ENCODE results near the gene SNRK.

The SNRK gene, protein sequence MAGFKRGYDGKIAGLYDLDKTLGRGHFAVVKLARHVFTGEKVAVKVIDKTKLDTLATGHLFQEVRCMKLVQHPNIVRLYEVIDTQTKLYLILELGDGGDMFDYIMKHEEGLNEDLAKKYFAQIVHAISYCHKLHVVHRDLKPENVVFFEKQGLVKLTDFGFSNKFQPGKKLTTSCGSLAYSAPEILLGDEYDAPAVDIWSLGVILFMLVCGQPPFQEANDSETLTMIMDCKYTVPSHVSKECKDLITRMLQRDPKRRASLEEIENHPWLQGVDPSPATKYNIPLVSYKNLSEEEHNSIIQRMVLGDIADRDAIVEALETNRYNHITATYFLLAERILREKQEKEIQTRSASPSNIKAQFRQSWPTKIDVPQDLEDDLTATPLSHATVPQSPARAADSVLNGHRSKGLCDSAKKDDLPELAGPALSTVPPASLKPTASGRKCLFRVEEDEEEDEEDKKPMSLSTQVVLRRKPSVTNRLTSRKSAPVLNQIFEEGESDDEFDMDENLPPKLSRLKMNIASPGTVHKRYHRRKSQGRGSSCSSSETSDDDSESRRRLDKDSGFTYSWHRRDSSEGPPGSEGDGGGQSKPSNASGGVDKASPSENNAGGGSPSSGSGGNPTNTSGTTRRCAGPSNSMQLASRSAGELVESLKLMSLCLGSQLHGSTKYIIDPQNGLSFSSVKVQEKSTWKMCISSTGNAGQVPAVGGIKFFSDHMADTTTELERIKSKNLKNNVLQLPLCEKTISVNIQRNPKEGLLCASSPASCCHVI

DNA sequence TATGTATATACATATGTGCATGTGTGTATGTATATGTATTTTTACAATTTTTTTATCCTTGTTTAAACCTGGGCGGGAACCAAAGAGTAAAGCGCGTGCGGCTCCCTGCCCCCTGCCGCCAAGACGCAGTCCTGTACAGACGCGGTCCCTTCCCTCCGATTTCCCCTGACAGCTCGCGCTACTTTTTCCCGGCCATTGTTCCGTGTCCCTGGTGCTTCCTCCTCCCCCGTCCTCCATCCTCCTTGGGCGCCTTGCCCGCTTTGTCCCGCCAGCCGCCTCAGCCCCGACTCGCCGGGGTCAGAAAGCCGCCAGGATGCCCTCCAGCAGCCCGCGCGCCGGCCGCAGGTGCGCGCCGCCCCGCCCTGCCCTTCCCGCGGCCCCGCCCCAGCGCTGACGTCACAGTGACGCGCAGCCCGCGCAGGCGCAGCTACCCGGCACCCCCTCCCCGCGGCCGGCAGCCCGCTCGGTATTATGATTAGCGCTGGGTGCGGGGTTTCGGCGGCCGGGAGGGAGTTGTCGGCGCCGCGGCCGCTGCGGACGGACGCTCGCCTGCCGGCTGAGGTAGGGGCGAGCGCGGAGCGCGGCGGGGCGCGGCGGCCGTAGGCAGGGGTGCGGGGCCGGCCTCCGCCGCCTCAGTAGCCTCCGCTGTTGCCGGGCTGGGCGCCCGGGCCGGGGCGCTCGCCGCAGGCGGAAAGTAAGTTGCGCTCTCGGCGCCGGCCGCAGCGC lies at the start of gene SNRK:
SNRK (plus strand) TSS at position 426 of the 726 bp plus-strand sequence. CDS start 16,664 bp downstream, outside the sequence.
- TF ChIP-seq, protein P1, sequence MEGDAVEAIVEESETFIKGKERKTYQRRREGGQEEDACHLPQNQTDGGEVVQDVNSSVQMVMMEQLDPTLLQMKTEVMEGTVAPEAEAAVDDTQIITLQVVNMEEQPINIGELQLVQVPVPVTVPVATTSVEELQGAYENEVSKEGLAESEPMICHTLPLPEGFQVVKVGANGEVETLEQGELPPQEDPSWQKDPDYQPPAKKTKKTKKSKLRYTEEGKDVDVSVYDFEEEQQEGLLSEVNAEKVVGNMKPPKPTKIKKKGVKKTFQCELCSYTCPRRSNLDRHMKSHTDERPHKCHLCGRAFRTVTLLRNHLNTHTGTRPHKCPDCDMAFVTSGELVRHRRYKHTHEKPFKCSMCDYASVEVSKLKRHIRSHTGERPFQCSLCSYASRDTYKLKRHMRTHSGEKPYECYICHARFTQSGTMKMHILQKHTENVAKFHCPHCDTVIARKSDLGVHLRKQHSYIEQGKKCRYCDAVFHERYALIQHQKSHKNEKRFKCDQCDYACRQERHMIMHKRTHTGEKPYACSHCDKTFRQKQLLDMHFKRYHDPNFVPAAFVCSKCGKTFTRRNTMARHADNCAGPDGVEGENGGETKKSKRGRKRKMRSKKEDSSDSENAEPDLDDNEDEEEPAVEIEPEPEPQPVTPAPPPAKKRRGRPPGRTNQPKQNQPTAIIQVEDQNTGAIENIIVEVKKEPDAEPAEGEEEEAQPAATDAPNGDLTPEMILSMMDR (IDR thresholded peaks at IDR 0.05): peak; percentile 21
- Histone ChIP-seq H3K9me3 (ENCODE audit: control insufficient read depth, low read length) (no peaks in the 10 kb centered on the region), H3K4me1 (peaks cover 15% of the 10 kb centered on the region), H3K27ac (peak within 1 kb of the TSS; percentile 47), H3K9ac (no peak within 1 kb of the TSS), H3K36me3 (ENCODE audit: control insufficient read depth, insufficient read depth, low read length) (no peaks in the 10 kb centered on the region), H3K4me2 (ENCODE audit: low read length) (peak within 1 kb of the TSS; percentile 80), H3K27me3 (ENCODE audit: control insufficient read depth, insufficient read depth, low read length) (no peaks in the 10 kb centered on the region), H3K4me3 (ENCODE audit: low read depth, low read length) (peak within 1 kb of the TSS; percentile 77), H2AFZ (peak within 1 kb of the TSS; percentile 88), H3K79me2 (peaks cover 38% of the 10 kb centered on the region)

DNA sequence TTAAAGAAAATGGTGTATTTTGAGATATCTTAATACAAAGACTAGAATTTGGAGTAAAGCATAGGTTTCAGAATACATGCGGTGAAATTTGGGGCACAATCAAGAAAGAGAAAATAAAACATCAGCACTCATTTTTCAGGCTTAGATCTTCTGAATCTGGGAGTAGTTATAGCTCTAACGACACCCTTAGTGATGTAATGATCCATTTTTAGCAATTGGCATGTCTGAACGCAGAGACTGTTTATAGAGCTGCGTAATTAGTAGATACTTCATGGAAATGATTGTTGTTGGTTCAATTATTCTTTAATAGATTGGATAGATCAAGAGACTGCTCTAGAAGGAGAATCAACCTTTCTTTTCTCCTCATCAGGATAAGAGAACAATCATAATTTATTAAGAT lies 47.5 kb upstream of the SNRK start:
- H2AFZ ChIP-seq: no peak overlapping the region
- no peaks in the 10 kb centered on the region for H3K36me3 ChIP-seq (ENCODE audit: control insufficient read depth, insufficient read depth, low read length)
- no peak overlapping the region for H3K27ac ChIP-seq
- no peaks in the 10 kb centered on the region for H3K79me2 ChIP-seq
- H3K9ac ChIP-seq: no peak overlapping the region
- TF ChIP-seq, protein P1 (IDR thresholded peaks at IDR 0.05): no peak
- H3K9me3 ChIP-seq (ENCODE audit: control insufficient read depth, low read length): no peaks in the 10 kb centered on the region
- no peak overlapping the region for H3K4me2 ChIP-seq (ENCODE audit: low read length)
- H3K4me3 ChIP-seq (ENCODE audit: low read depth, low read length): no peak overlapping the region
- no peaks in the 10 kb centered on the region for H3K4me1 ChIP-seq
- H3K27me3 ChIP-seq (ENCODE audit: control insufficient read depth, insufficient read depth, low read length): no peaks in the 10 kb centered on the region

- Histone ChIP-seq H3K9ac (no peak overlapping the region), H3K27me3 (ENCODE audit: control insufficient read depth, insufficient read depth, low read length) (no peaks in the 10 kb centered on the region), H3K4me2 (ENCODE audit: low read length) (no peak overlapping the region), H3K36me3 (ENCODE audit: control insufficient read depth, insufficient read depth, low read length) (no peaks in the 10 kb centered on the region), H3K4me3 (ENCODE audit: low read depth, low read length) (no peak overlapping the region), H3K79me2 (no peaks in the 10 kb centered on the region), H2AFZ (no peak overlapping the region), H3K9me3 (ENCODE audit: control insufficient read depth, low read length) (no peaks in the 10 kb centered on the region), H3K4me1 (no peaks in the 10 kb centered on the region), H3K27ac (no peak overlapping the region)
- TF ChIP-seq, protein P1 (IDR thresholded peaks at IDR 0.05): no peak
These were observed 46.6 kb upstream of the SNRK start for GRCh38 chr3:43239755-43240154.

DNA sequence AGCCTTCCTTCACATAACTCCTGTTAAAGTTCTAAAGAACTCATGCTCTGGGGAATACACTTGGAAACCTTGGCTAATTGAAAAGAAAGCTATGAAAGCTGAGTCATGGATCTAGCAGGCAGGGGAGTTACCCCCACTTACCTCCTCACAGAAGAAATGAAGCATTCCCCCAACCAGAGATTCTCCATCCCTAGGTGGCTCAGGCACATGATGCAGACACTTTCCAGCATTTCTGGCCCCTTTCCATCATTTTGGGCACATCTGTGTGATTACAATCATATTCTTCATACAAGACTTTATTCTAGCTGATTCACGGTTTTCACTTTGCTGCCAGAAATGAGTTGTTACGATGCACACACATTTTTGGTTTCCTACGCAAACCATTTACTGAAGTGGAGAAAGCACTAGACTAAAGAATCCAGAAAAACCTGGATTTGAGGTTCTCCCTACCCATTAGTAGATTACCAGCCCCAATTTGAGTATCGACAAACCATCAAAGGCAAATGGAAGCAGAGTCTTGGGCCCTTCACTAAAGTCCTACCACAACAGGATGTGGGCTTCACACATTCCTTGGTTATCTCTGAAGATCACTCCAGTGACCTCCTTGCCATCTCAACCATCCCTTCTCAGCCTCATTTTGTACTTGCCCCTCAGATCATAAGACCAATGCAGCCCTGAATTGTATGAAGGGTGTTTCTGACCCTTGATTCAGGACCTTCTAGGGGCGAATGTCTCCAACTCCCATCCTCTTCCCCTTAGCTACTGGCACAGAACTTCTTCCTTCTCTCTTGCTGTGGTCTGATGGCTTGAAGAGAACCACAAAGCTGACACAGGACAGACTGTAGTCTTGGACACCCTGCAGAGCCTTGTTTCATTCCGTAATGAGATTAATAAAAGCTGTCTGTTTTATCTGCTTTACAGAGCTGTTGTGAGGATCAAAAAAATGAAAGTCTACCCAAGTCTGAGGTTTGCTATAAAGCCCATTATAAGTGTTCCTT lies 42.5 kb upstream of the SNRK start:
- Histone ChIP-seq H3K9ac (no peak overlapping the region), H3K9me3 (ENCODE audit: control insufficient read depth, low read length) (no peaks in the 10 kb centered on the region), H2AFZ (no peak overlapping the region), H3K79me2 (no peaks in the 10 kb centered on the region), H3K4me1 (no peaks in the 10 kb centered on the region), H3K4me2 (ENCODE audit: low read length) (no peak overlapping the region), H3K27me3 (ENCODE audit: control insufficient read depth, insufficient read depth, low read length) (no peaks in the 10 kb centered on the region), H3K27ac (no peak overlapping the region), H3K4me3 (ENCODE audit: low read depth, low read length) (no peak overlapping the region), H3K36me3 (ENCODE audit: control insufficient read depth, insufficient read depth, low read length) (no peaks in the 10 kb centered on the region)
- TF ChIP-seq, protein P1 (IDR thresholded peaks at IDR 0.05): no peak

Data from parathyroid adenoma (tissue), 2 donors.